GM18951 (cell line): ENCODE results near the gene ALCAM.
"Not testable (repeated sequence)": the region's sequence is repeated elsewhere in the genome, so short reads cannot be mapped to it uniquely, and the experiment has no call there.

Experiments
- POLR2A ChIP-seq: IDR thresholded peaks from 4 replicates; pipeline ENCODE4 v1.6.1; 2011; ENCODE audit warnings: mild to moderate bottlenecking; ENCODE audit not compliant: insufficient read length, insufficient read depth; ENCODE audit errors: extremely low read depth
- in situ Hi-C: fragments of 300-500 bp; cut with MboI; formaldehyde crosslinking; loops from one replicate; pipeline ENCODE4 v1.12.0; 2022; ENCODE audit warnings: low sequenced_read_pairs, mixed read lengths, inconsistent platforms; ENCODE audit not compliant: unreplicated experiment

Gene ALCAM

DNA sequence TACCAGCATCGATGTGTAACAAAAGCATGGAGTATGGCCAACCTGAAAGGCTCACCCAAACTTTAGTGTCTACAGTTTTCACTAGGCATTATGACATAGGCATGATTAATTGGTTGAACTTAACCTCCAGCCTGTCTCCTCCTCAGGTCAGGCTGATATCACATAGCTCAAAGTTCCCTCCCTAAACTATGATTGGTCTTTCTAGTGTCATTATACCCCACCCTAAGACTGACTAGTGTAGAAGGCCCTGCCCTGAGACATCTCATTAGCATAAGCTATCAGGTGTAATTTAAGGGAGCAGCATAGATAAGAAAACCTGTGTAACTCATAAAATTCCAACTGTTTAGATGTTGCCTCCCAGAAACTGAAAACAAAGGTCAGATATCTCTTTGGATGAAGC lies 195.2 kb downstream of the ALCAM start:
- in situ Hi-C loops = loop anchor here (25.0 kb wide), 1 partner anchor 1050 kb away; no protein-coding TSS in a partner anchor
- no peak for TF ChIP-seq POLR2A

DNA sequence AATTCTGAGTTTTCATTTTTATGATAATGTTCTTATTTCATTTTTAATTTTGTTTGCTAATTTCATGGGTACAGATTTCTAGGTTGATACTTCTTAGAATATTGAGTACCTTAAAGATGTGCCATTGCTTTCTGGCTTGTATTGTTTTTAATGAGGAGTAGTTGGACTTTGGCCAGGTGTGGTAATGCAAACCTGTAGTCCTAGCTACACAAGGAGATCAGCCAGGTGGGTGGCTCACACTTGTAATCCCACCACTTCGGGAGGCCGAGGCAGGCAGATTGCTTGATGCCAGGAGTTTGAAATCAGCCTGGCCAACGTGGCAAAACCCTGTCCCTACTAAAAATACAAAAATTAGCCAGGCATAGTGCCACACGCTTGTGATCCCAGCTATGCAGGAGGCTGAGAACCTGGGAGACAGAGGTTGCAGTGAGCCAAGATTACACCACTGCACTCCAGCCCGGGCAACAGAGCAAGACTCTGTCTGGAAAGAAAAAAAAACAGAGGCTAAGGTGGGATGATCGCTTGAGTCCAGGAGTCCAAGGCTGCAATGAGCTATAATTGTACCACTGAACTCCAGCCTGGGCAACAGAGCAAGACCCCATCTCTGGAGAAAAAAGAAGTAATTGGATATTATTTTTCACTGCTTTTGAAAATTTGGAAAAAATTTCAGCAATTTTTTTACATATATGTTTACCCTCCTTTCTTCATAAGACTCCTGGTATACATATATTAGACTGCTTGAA lies 198.0 kb downstream of the ALCAM start:
- TF ChIP-seq POLR2A = no peak
- in situ Hi-C loops = loop anchor here (25.0 kb wide), 1 partner anchor 1048 kb away; no protein-coding TSS in a partner anchor

DNA sequence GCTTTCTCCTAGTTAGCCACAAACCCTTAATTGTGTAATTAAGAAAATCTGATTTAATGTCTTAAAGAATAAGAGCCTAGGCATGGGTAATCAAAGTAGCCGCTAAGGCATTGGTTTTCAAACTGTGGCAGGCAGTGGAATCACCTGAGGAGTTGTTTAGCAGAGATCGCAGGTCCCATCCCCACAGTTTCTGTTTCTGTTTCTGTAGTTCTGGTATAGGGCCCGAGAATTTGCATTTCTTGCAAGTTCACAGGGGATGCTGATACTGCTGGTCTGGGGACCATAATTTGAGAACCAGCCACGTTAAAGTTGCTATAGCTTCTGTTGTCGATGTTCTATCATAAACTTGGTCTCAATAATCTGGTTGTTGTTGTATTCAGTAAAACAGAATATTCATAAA lies 204.3 kb downstream of the ALCAM start:
- TF ChIP-seq POLR2A = no peak
- in situ Hi-C loops = loop anchor here (25.0 kb wide), 1 partner anchor 1041 kb away; no protein-coding TSS in a partner anchor

DNA sequence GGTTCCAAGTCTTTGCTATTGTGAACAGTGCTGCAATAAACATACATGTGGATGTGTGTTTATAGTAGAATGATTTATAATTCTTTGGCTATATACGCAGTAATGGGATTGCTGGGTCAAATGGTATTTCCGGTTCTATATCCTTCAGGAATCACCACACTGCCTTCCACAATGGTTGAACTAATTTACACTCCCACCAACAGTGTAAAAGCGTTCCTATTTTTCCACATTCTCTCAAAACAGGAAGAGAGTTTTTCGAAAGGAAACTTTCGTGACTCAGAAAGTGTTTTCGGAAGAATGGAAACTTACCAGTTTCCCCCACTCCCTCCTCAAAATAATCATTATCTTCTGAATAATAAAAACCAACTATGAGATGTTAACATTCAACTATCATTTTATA lies 205.8 kb downstream of the ALCAM start:
- TF ChIP-seq POLR2A = no peak
- in situ Hi-C loops = loop anchor here (25.0 kb wide), 1 partner anchor 1040 kb away; no protein-coding TSS in a partner anchor

DNA sequence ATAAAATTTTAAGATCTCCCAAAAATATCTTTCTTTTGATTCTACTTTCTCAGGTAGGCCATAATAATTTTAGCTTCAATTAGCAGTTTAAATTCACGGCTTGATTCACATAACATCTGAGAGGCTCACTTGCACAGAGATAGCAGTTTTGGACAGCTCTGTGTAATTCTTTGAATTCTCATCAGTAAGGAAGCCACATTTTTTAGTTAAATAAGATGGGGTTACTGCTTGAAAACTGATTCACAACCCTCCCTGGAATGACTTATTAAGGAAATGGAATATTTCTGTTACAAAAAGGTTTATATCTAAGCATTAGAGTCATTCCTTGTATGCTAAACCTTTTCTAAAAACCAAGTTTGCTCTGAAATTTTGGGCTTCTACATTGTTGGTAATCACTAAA lies 212.7 kb downstream of the ALCAM start:
- in situ Hi-C loops = no loop called here
- no peak for TF ChIP-seq POLR2A

DNA sequence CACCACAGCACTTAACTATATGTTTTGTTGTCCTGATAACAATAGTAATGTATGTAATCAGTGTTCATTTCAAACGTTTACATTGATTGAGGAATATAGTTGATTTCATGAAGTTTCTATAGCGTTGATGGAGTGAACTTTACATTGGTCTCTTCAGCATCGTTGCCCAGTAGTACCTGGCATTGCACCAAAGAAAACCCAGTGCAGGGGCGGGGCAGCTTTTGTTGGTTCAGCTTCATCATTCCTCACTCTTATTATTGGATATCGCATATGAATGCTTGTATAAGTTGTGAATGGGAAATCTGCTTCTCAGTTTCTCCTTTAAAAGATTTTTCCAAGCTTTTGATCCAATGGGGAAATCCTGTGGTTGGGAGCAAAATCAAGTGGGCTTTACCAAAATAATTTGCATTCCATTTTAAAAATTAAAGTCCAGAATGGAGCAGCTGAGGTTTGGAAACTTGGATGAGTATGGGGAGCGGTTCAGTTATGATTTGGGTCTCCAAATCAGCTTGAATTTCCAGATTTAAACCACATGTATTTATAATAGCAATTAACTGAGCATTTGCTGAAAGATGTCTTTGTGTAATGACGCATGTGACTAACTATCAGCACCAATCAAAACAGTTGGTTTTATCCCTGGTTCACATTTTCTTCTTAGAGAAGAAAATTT lies 213.7 kb downstream of the ALCAM start:
- in situ Hi-C loops = no loop called here
- no peak for TF ChIP-seq POLR2A

DNA sequence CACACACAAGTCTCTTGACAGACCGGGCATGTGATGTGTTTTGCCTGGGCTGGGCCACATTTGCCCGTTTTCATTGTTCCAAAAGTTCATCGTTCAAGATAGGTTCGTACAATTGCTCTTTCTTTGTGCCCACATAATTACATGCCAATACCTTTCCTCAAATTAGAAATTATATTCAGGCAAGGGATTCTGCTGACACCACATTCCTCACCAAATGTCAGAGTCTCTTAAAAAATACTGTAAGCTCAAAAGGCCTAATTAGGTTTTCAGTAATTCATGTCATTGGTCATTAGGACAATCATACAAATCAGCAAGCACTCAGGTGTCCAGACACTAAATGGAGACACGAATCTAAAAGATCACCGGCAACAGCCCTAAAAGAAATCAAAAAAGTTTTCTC lies 215.3 kb downstream of the ALCAM start:
- TF ChIP-seq POLR2A = no peak
- in situ Hi-C loops = no loop called here

DNA sequence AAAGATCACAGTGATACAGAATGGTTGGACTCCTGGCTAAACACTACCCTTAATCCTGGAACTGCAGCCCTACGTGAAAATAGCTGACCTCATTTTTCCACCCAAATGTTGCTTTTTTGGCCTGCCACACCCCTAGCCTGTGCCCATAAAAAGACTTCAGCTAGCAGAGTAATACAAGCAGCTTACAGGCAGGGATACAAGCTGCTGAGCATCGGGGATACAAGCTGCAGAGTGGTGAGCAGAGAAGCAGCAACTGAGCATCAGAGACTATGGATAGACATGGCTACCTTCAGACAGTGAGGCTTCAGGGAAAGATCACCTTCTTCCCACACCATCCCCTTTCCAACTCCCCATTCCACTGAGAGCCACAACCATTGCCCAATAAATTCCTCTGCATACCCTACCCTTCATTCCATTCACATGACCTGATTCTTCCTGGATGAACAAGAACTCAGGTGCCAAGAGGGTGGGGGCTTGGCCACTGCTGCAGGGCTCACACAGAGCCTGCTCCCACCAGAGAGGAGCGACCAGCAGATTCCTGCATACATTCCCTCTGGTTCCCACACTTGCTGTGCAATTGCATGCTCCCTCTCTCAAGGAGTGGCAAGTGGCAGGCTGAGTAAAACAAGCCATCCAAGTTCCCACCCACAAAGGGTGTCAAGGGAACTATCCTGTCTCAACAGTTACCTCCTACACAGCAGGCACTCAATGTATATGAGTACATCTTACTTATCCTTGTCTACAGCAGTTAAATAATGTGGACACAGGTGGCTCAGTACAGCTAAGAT lies 217.5 kb downstream of the ALCAM start:
- no peak for TF ChIP-seq POLR2A
- in situ Hi-C loops = no loop called here

DNA sequence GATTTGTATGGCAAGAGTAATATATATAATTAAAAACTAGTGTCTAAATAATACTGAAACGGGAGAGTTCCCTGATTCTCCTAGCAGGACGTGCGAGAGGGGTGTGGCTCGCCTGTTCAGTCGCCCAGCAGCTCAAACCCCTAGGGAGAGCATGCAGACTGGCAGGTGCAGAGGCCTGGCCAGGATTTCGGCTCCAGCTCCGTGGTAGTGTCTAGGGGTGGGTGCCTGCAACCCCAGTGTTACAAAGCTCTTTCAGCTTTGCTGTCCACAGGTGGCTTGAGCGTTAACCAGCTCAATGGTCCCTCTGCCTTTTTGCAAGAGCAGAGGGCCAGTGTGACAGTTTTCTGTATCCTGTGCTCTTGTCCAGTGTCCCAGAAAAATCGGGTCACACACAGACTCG lies 226.6 kb downstream of the ALCAM start:
- no peak for TF ChIP-seq POLR2A
- in situ Hi-C loops = no loop called here

DNA sequence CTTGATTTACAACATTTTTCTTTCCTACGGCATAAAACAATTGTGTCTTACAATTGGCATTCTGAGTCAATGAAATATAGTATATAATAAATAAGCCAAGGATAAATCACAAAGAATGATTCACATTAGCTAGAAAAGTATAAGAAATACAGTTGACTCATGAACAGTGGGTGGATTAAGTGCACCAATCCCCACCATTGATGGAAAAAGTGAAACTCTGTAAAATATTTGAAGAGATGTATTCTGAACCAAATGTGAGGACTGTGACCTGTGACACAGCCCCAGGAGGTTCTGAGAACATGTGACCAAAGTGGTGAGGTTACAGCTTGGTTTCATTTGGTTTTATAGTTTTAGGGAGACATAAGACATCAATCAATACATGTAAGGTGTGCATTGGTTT lies 227.5 kb downstream of the ALCAM start:
- in situ Hi-C loops = no loop called here
- no peak for TF ChIP-seq POLR2A

DNA sequence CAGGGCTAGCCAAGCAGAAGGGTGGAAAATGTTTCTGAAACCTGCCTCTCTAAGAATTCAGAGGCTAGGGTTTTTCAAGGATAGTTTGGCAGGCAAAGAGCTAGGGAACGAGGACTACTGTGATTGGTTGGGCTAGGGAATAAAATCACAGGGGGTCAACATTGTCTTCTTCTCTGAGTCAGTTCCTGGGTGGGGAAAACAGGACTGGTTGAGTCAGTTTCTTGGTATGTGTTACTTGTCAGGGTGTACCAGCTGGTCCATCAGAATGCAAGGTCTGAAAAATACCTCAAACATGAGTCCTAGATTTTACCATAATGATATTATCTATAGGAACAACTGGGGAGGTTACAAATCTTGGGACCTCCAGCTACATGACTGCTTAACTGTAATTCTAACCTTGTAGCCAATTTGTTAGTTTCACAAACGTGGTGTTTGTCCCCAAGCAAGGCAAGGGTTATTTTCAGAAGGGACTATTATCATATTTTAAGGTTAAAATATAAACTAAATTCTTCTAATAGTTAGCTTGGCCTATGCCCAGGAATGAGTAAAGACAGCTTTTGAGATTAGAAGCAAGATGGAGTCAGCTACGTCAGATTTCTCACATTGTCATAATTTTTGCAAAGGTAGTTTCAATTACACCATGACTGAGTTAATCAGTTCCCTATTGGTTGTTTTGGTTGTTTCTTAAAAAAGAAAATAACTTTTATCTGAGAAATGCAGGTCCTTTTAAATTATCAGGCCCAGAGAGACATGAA lies 231.5 kb downstream of the ALCAM start:
- TF ChIP-seq POLR2A = no peak
- in situ Hi-C loops = no loop called here

DNA sequence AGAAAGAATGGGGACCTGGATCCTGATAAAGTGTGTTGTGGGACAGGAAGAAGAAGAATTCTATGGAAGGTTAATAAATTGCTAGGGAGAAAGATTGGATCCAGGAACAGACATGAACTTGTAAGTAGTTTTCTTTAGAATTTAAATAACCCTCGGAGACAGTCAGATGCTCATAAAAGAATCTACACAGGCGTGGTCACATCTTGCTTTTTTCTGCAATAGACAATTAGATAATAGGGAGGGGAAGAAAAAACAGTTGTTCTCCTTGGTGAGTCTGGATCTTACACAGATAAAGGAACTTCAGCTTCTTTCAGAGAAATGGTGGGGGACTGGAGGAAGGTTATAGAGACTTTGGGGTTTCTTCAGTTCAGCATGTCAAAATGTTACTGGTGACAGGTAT lies 232.6 kb downstream of the ALCAM start:
- TF ChIP-seq POLR2A = no peak
- in situ Hi-C loops = no loop called here

DNA sequence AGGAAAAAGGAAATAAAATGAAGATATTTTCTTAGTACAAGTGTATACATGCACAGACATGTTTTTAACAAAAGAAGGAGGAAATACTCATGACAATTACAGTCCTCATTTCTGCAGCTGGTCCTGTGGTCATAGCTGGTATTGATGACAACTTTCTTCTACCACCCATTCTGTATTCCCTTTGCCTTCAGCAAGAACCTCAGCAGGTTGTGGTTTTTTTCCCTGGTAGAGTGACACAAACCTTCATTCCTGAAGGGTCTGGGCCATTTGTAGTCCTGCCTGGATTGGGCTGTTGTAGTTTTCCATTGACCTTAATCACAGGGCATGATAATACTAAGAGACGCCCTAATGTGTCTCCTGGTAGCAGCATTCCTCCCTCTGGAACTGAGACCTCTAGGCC lies 235.0 kb downstream of the ALCAM start:
- in situ Hi-C loops = not testable (repeated sequence)

DNA sequence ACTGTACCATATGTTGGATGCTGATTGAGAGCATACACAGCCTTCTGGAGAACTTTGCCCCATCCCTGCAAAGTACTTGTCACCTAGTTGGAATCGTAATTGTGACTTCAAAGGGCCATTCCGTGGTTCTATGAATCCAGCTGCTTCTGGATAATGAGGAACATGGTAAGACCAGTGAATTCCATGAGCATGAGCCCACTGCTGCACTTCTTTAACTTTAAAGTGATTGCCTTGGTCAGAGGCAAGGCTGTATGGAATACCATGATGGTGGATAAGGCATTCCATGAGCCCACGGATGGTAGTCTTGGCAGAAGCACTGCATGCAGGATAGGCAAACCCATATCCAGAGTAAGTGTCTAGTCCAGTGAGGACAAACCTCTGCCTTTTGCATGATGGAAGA lies 235.6 kb downstream of the ALCAM start:
- in situ Hi-C loops = not testable (repeated sequence)

DNA sequence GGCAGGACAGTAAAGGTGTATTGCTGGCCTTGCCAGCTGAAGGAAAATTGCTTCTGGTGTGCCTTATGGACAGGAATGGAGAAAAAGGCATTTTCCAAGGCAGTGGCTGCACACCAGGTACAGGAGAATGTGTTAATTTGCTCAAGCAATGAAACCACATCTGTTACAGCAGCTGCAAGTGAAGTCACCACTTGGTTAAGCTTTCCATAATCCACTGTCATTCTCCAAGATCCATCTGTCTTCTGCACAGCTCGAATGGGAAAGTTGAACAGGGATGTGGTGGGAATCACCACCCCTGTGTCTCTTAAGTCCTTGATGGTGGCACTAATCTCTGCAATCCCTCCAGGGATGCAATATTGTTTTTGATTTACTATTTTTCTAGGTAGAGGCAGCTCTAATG lies 236.8 kb downstream of the ALCAM start:
- in situ Hi-C loops = not testable (repeated sequence)
